ENCODE results near the gene LAMC3.

The LAMC3 gene

GRCh38 chr9:131100445-131100844 lies 91.5 kb downstream of the LAMC3 start:
- DNase-seq (ENCODE audit: extremely low read depth, low read depth), result no peak
- TF ChIP-seq CTCF (IDR thresholded peaks at IDR 0.05; ENCODE audit: low read depth, low read length, missing control alignments), result no peak
- H3K4me3 ChIP-seq (replicated peaks; ENCODE audit: low read depth, low read length), result no peak overlapping the region

GRCh38 chr9:131101207-131101964 lies 92.4 kb downstream of the LAMC3 start:
- no peak for DNase-seq (ENCODE audit: extremely low read depth, low read depth)
- H3K4me3 ChIP-seq (replicated peaks; ENCODE audit: low read depth, low read length), result no peak overlapping the region
- no peak for TF ChIP-seq CTCF (IDR thresholded peaks at IDR 0.05; ENCODE audit: low read depth, low read length, missing control alignments)

- TF ChIP-seq CTCF (IDR thresholded peaks at IDR 0.05; ENCODE audit: low read depth, low read length, missing control alignments), result no peak
- DNase-seq (ENCODE audit: extremely low read depth, low read depth), result no peak
- H3K4me3 ChIP-seq (replicated peaks; ENCODE audit: low read depth, low read length), result no peak overlapping the region
Measured at GRCh38 chr9:131103024-131103423, 94.0 kb downstream of the LAMC3 start.

- H3K4me3 ChIP-seq (replicated peaks; ENCODE audit: low read depth, low read length), result no peak overlapping the region
Measured at GRCh38 chr9:131103535-131103934, 94.6 kb downstream of the LAMC3 start.

GRCh38 chr9:131104016-131104740 lies 95.2 kb downstream of the LAMC3 start:
- no peak for DNase-seq (ENCODE audit: extremely low read depth, low read depth)
- no peak overlapping the region for H3K4me3 ChIP-seq (replicated peaks; ENCODE audit: low read depth, low read length)
- TF ChIP-seq CTCF (IDR thresholded peaks at IDR 0.05; ENCODE audit: low read depth, low read length, missing control alignments), result no peak

More at GRCh38 chr9:131103535-131103934, 94.6 kb downstream of the LAMC3 start:
- DNase-seq (ENCODE audit: extremely low read depth, low read depth), result no peak
- TF ChIP-seq CTCF (IDR thresholded peaks at IDR 0.05; ENCODE audit: low read depth, low read length, missing control alignments), result no peak

- no peak overlapping the region for H3K4me3 ChIP-seq (replicated peaks; ENCODE audit: low read depth, low read length)
- no peak for TF ChIP-seq CTCF (IDR thresholded peaks at IDR 0.05; ENCODE audit: low read depth, low read length, missing control alignments)
- no peak for DNase-seq (ENCODE audit: extremely low read depth, low read depth)
Measured at GRCh38 chr9:131105952-131106351, 97.0 kb downstream of the LAMC3 start.

All from HFF-Myc (cell line).